Keratinocyte (primary cell): ENCODE results near the gene PLXDC2. TPM values are rescaled to one million over a fixed set of nuclear protein-coding genes. Genes with fewer than 3 reads are reported as not detected.

Experiments
- DNase-seq: peaks from one replicate; pipeline ENCODE4 v3.0.0-alpha.2; 2011; ENCODE audit warnings: low read depth, missing footprints, low spot score
- FAIRE-seq: peaks from 2 replicates; lab custom pipeline; 2011; peaks lifted over from hg19 to GRCh38; lab: Jason Lieb, UNC
- H2AFZ ChIP-seq: 2 replicates; pipeline ENCODE4 v1.6.0; 2012; ENCODE audit warnings: low read length, control low read depth, inconsistent platforms; ENCODE audit not compliant: control insufficient read depth
- H3K27ac ChIP-seq: 2 replicates; pipeline ENCODE4 v1.5.1; 2011; ENCODE audit warnings: low read length; ENCODE audit not compliant: control insufficient read depth, insufficient read depth
- H3K27me3 ChIP-seq: 3 replicates; pipeline ENCODE4 v1.6.0; 2011; ENCODE audit warnings: low read length; ENCODE audit not compliant: control insufficient read depth, insufficient read depth; ENCODE audit errors: extremely low read depth
- H3K36me3 ChIP-seq, 2 experiments: 2 replicates in 1 of 2; 3 replicates in 1 of 2; pipeline ENCODE4 v1.5.1; 2011; ENCODE audit warnings: low read length in 2 of 2, mild to moderate bottlenecking in 1 of 2; ENCODE audit not compliant: control insufficient read depth in 2 of 2, insufficient read depth in 2 of 2; ENCODE audit errors: extremely low read depth in 1 of 2
- H3K4me1 ChIP-seq: 3 replicates; pipeline ENCODE4 v1.5.1; 2011; ENCODE audit warnings: low read length; ENCODE audit not compliant: control insufficient read depth, insufficient read depth; ENCODE audit errors: extremely low read depth
- H3K4me2 ChIP-seq: 3 replicates; pipeline ENCODE4 v1.6.0; 2011; ENCODE audit warnings: low read depth, low read length; ENCODE audit not compliant: control insufficient read depth, insufficient read depth; ENCODE audit errors: extremely low read depth
- H3K4me3 ChIP-seq, 3 experiments: fragments of 200-600 bp in 1 of 3; sonication (generic) in 1 of 3; 2 replicates in 2 of 3; 3 replicates in 1 of 3; pipeline ENCODE4 v1.5.1; 2011 to 2016; ENCODE audit warnings: low read length in 3 of 3, mild to moderate bottlenecking in 3 of 3, control low read depth in 2 of 3, inconsistent platforms in 1 of 3, low read depth in 1 of 3, mixed read lengths in 1 of 3, mixed run types in 1 of 3, moderate library complexity in 1 of 3; ENCODE audit not compliant: control insufficient read depth in 2 of 3, insufficient read depth in 2 of 3; ENCODE audit errors: extremely low read depth in 1 of 3
- H3K79me2 ChIP-seq: 2 replicates; pipeline ENCODE4 v1.6.0; 2012; ENCODE audit warnings: low read length; ENCODE audit not compliant: control insufficient read depth, insufficient read depth
- H3K9ac ChIP-seq: 3 replicates; pipeline ENCODE4 v1.6.0; 2011; ENCODE audit warnings: low read length; ENCODE audit not compliant: control insufficient read depth, insufficient read depth; ENCODE audit errors: extremely low read depth
- H3K9me1 ChIP-seq: 3 replicates; pipeline ENCODE4 v1.6.0; 2011; ENCODE audit warnings: low read length; ENCODE audit not compliant: control insufficient read depth, insufficient read depth; ENCODE audit errors: extremely low read depth
- H3K9me3 ChIP-seq: 2 replicates; pipeline ENCODE4 v1.5.1; 2012; ENCODE audit warnings: low read depth, low read length; ENCODE audit not compliant: control insufficient read depth
- H4K20me1 ChIP-seq: 3 replicates; pipeline ENCODE4 v1.6.0; 2011; ENCODE audit warnings: low read length; ENCODE audit not compliant: control insufficient read depth, insufficient read depth; ENCODE audit errors: extremely low read depth
- EZH2 ChIP-seq: IDR thresholded peaks from one replicate; pipeline ENCODE4 v1.6.1; 2012; ENCODE audit warnings: inconsistent platforms, mild to moderate bottlenecking, low read length, moderate library complexity
- dilution Hi-C: fragments of 300-500 bp; cut with MboI; formaldehyde crosslinking; loops from one replicate; pipeline ENCODE4 v1.7.0; 2020; ENCODE audit warnings: low sequenced_read_pairs; ENCODE audit not compliant: extremely low pct_ligation_motif_present
- polyA plus RNA-seq, 5 experiments: library from polyadenylated mRNA; depleted of rRNA in 3 of 5; stranded (reverse) in 3 of 5; stranded (forward) in 1 of 5; unstranded in 1 of 5; fragments of >200 nt; gene quantifications; 1 replicate in 1 of 5; 2 replicates in 3 of 5; 3 replicates in 1 of 5; pipeline versions ENCODE4 v1.2.1 to v1.2.3, GENCODE V29; 2011 to 2012; ENCODE audit warnings: missing spikeins in 2 of 5, low read depth in 1 of 5, low replicate concordance in 1 of 5
- TF ChIP-seq, protein P1 (sequence below), 3 experiments: IDR thresholded peaks in 1 of 3; conservative IDR thresholded peaks in 1 of 3; optimal IDR thresholded peaks in 1 of 3; 2 replicates in 2 of 3; 3 replicates in 1 of 3; pipeline versions ENCODE3 to v1.5.1; 2011; ENCODE audit warnings: low read length in 3 of 3, mild to moderate bottlenecking in 3 of 3, moderate library complexity in 2 of 3, control low read depth in 1 of 3, inconsistent platforms in 1 of 3; ENCODE audit not compliant: insufficient read depth in 2 of 3; ENCODE audit errors: extremely low read depth in 1 of 3

The PLXDC2 gene
- polyA plus RNA-seq, 1 donor (not counting 4 experiments of a cell fraction or from before 2014, with no cell fraction given), result 12.9 TPM

DNA sequence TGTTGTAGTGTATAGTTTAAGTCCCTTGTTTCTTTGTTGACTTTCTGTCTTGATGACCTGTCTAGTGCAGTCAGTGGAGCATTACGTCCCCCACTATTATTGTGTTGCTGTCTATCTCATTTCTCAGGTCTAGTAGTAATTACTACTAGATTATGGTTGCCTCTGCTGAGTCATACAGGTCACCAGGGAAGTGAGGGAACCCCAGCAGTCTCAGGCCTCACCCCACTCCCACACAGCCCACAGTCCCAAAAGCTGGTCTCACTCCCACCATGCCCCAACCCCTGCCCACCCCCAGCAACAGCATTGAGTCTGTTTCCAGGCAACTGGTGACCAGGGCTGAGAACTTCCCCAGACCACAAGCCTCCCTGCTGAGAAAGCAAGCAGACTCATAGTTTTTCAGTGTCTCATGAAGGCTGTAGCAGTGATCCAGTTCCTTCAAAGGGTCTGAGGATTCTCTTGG lies 88.0 kb downstream of the PLXDC2 start:
- no peak overlapping the region for H3K4me3 ChIP-seq
- H3K36me3 ChIP-seq, result no peaks in the 10 kb centered on the region
- no peaks in the 10 kb centered on the region for H3K9me3 ChIP-seq
- no peak overlapping the region for H3K9ac ChIP-seq
- TF ChIP-seq EZH2, result no peak
- TF ChIP-seq, protein P1, sequence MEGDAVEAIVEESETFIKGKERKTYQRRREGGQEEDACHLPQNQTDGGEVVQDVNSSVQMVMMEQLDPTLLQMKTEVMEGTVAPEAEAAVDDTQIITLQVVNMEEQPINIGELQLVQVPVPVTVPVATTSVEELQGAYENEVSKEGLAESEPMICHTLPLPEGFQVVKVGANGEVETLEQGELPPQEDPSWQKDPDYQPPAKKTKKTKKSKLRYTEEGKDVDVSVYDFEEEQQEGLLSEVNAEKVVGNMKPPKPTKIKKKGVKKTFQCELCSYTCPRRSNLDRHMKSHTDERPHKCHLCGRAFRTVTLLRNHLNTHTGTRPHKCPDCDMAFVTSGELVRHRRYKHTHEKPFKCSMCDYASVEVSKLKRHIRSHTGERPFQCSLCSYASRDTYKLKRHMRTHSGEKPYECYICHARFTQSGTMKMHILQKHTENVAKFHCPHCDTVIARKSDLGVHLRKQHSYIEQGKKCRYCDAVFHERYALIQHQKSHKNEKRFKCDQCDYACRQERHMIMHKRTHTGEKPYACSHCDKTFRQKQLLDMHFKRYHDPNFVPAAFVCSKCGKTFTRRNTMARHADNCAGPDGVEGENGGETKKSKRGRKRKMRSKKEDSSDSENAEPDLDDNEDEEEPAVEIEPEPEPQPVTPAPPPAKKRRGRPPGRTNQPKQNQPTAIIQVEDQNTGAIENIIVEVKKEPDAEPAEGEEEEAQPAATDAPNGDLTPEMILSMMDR (optimal IDR thresholded peaks at IDR 0.05 in 1 of 3, IDR thresholded peaks at IDR 0.05 in 1 of 3, conservative IDR thresholded peaks at IDR 0.05 in 1 of 3; ENCODE audit: extremely low read depth in 1 of 3, insufficient read depth in 2 of 3, low read length in 3 of 3), result no peak
- H3K79me2 ChIP-seq, result no peaks in the 10 kb centered on the region
- H3K9me1 ChIP-seq, result no peaks in the 10 kb centered on the region
- DNase-seq (no peak), FAIRE-seq (no peak)
- no peaks in the 10 kb centered on the region for H3K4me1 ChIP-seq
- dilution Hi-C loops, result no loop called here
- no peak overlapping the region for H2AFZ ChIP-seq
- no peaks in the 10 kb centered on the region for H4K20me1 ChIP-seq
- H3K27me3 ChIP-seq, result no peaks in the 10 kb centered on the region
- no peak overlapping the region for H3K4me2 ChIP-seq
- no peak overlapping the region for H3K27ac ChIP-seq

DNA sequence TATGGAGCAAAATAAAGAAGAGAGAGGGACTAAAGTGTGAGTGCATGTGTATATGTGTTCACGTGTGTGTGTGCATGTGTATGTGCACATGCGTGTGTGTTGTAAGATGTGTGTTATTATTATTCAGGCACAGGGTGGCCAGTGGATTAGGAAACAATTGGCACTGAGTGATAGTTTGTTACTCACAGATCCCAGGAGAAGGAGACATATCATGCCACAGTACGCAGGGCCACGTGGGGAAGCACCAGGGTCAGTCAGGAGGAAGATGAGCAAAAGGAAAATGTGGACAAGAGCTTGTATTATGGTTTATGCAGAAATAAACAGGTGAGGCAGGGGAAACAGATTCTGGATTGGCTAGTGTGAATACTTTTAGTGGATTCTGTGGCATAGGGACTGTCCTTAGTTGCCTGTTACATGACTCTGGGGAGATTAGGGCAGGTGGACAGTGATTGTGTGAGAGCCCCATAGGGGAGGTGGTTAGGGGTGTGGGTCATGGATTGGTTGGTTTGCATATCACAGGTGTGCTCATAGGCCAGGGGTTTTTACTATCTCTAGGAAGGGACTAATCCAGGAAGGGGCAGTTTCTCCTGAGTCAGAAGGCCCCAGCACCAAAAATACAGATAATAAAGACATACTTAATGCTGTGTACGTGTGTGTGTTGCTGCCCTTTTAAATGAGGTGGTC lies 90.0 kb downstream of the PLXDC2 start:
- Histone ChIP-seq H3K79me2 (no peaks in the 10 kb centered on the region), H3K4me3 (no peak overlapping the region), H3K9me3 (no peaks in the 10 kb centered on the region), H3K27ac (no peak overlapping the region), H3K4me1 (no peaks in the 10 kb centered on the region), H2AFZ (no peak overlapping the region), H3K36me3 (no peaks in the 10 kb centered on the region), H3K9ac (no peak overlapping the region), H3K27me3 (no peaks in the 10 kb centered on the region), H4K20me1 (no peaks in the 10 kb centered on the region), H3K4me2 (no peak overlapping the region), H3K9me1 (no peaks in the 10 kb centered on the region)
- TF ChIP-seq, protein P1 (optimal IDR thresholded peaks at IDR 0.05 in 1 of 3, IDR thresholded peaks at IDR 0.05 in 1 of 3, conservative IDR thresholded peaks at IDR 0.05 in 1 of 3; ENCODE audit: extremely low read depth in 1 of 3, insufficient read depth in 2 of 3, low read length in 3 of 3), result no peak
- TF ChIP-seq EZH2, result no peak
- no peak for FAIRE-seq
- dilution Hi-C loops, result no loop called here
- DNase-seq, result no peak
